SK-N-SH (cell line): ENCODE measurements around the gene TRMO. TPM values are rescaled to one million over a fixed set of nuclear protein-coding genes. Genes with fewer than 3 reads are reported as not detected.

Experiments used
- CTCF ChIA-PET: fragments of 300-600, 350-600 bp; formaldehyde crosslinking; extraction: SDS; loops from one replicate; lab custom pipeline; 2021; lab: Yijun Ruan, JAX
- POLR2A ChIA-PET: fragments of 350-600 bp; sonication (Branson Sonifier 250); formaldehyde crosslinking; extraction: SDS; loops from one replicate; lab custom pipeline; 2020; ENCODE audit warnings: antibody characterized with exemption, inconsistent platforms; lab: Yijun Ruan, JAX
- DNase-seq: peaks from one replicate; pipeline ENCODE4 v3.0.0; 2012
- H2AFZ ChIP-seq: fragments of 200-600 bp; sonication (generic); 2 replicates; pipeline ENCODE4 v1.8.1; 2016; ENCODE audit warnings: antibody characterized with exemption, mild to moderate bottlenecking, low read depth
- H3F3A ChIP-seq: fragments of 200-600 bp; sonication (generic); replicated peaks from 2 replicates; pipeline ENCODE3; 2016; ENCODE audit warnings: antibody characterized with exemption, mild to moderate bottlenecking; ENCODE audit not compliant: insufficient read depth
- H3K27ac ChIP-seq, 2 experiments: fragments of 200-500 bp in 1 of 2; fragments of 200-600 bp in 1 of 2; sonication (Bioruptor generic) in 1 of 2; sonication (generic), shearing (Covaris generic) in 1 of 2; 2 replicates each; pipeline versions ENCODE4 v1.5.1 to v1.6.1; 2014 to 2016; ENCODE audit warnings: low read depth in 2 of 2, inconsistent platforms in 1 of 2, low read length in 1 of 2, mild to moderate bottlenecking in 1 of 2, mixed read lengths in 1 of 2
- H3K27me3 ChIP-seq: fragments of 200-600 bp; sonication (generic), shearing (Covaris generic); 2 replicates; pipeline ENCODE4 v1.6.1; 2016; ENCODE audit warnings: mixed run types; ENCODE audit not compliant: insufficient read depth
- H3K36me3 ChIP-seq, 2 experiments: fragments of 200-500 bp in 1 of 2; fragments of 200-600 bp in 1 of 2; sonication (Bioruptor generic) in 1 of 2; sonication (generic) in 1 of 2; replicated peaks in 1 of 2; 2 replicates each; pipeline versions ENCODE3 to v1.5.1; 2014 to 2016; ENCODE audit warnings: low read length in 1 of 2, mild to moderate bottlenecking in 1 of 2; ENCODE audit not compliant: insufficient read depth in 2 of 2, control insufficient read depth in 1 of 2
- H3K4me1 ChIP-seq, 2 experiments: fragments of 200-500 bp in 1 of 2; fragments of 200-600 bp in 1 of 2; sonication (Bioruptor generic) in 1 of 2; sonication (generic), shearing (Covaris generic) in 1 of 2; 2 replicates each; pipeline versions ENCODE4 v1.5.1 to v1.6.1; 2014 to 2016; ENCODE audit warnings: low read depth in 1 of 2, low read length in 1 of 2, mixed run types in 1 of 2; ENCODE audit not compliant: insufficient read depth in 2 of 2, control insufficient read depth in 1 of 2
- H3K4me2 ChIP-seq: fragments of 200-600 bp; sonication (generic), shearing (Covaris generic); 2 replicates; pipeline ENCODE4 v1.6.1; 2017; ENCODE audit warnings: mixed run types
- H3K4me3 ChIP-seq, 2 experiments: fragments of 200-500 bp in 1 of 2; fragments of 200-600 bp in 1 of 2; sonication (Bioruptor generic) in 1 of 2; sonication (generic), shearing (Covaris generic) in 1 of 2; 2 replicates each; pipeline versions ENCODE4 v1.5.1 to v1.8.1; 2014 to 2016; ENCODE audit warnings: low read depth in 2 of 2, inconsistent platforms in 1 of 2, low read length in 1 of 2, mild to moderate bottlenecking in 1 of 2, mixed read lengths in 1 of 2, moderate library complexity in 1 of 2
- H3K79me2 ChIP-seq: fragments of 200-600 bp; sonication (generic); 2 replicates; pipeline ENCODE4 v1.8.1; 2017; ENCODE audit warnings: mild to moderate bottlenecking; ENCODE audit not compliant: insufficient read depth
- H3K9ac ChIP-seq: fragments of 200-600 bp; sonication (generic); 2 replicates; pipeline ENCODE4 v1.6.1; 2017; ENCODE audit warnings: mixed run types
- H3K9me2 ChIP-seq: fragments of 200-600 bp; sonication (generic); 2 replicates; pipeline ENCODE4 v1.6.1; 2017; ENCODE audit warnings: mixed run types
- H3K9me3 ChIP-seq: fragments of 200-600 bp; sonication (generic); 2 replicates; pipeline ENCODE4 v1.6.1; 2017; ENCODE audit warnings: mixed run types, mild to moderate bottlenecking, moderate library complexity
- H4K20me1 ChIP-seq: fragments of 200-600 bp; sonication (generic); 2 replicates; pipeline ENCODE4 v1.6.1; 2017; ENCODE audit warnings: mild to moderate bottlenecking, mixed run types; ENCODE audit not compliant: insufficient read depth
- EP300 ChIP-seq, 2 experiments: IDR thresholded peaks; 2 replicates each; pipeline versions ENCODE4 v1.4.0 to v1.6.1; 2012; ENCODE audit warnings: borderline replicate concordance in 1 of 2, low read depth in 1 of 2, low read length in 1 of 2
- EZH2phosphoT487 ChIP-seq: fragments of 200-600 bp; sonication (generic); IDR thresholded peaks from 2 replicates; pipeline ENCODE4 v1.6.1; 2017; ENCODE audit warnings: low read depth, mixed run types, mild to moderate bottlenecking, antibody characterized with exemption, moderate library complexity, borderline replicate concordance
- FOSL2 ChIP-seq: IDR thresholded peaks from 2 replicates; pipeline ENCODE4 v1.4.0; 2012; ENCODE audit warnings: low read depth, mild to moderate bottlenecking, moderate library complexity, borderline replicate concordance
- FOXJ3 ChIP-seq: sonication (generic); formaldehyde crosslinking; IDR thresholded peaks from 2 replicates; pipeline ENCODE4 v1.5.1; 2020; ENCODE audit warnings: mild to moderate bottlenecking, missing genetic modification reagents
- GABPA ChIP-seq: IDR thresholded peaks from 2 replicates; pipeline ENCODE4 v1.4.0; 2012; ENCODE audit warnings: low read depth, mild to moderate bottlenecking
- GATA2 ChIP-seq: sonication (generic); formaldehyde crosslinking; IDR thresholded peaks from 2 replicates; pipeline ENCODE4 v1.5.0; 2020; ENCODE audit warnings: mild to moderate bottlenecking, missing genetic modification reagents
- MEF2A ChIP-seq: IDR thresholded peaks from 2 replicates; pipeline ENCODE4 v1.4.0; 2012; ENCODE audit warnings: low read depth, borderline replicate concordance
- NFIC ChIP-seq: IDR thresholded peaks from 2 replicates; pipeline ENCODE4 v1.4.0; 2012; ENCODE audit warnings: borderline replicate concordance
- NRF1 ChIP-seq: IDR thresholded peaks from 2 replicates; pipeline ENCODE4 v1.6.1; 2012; ENCODE audit warnings: low read depth, mild to moderate bottlenecking, low read length
- POLR2AphosphoS5 ChIP-seq: IDR thresholded peaks from 2 replicates; pipeline ENCODE4 v1.6.1; 2012; ENCODE audit warnings: low read depth, low read length
- RAD21 ChIP-seq: IDR thresholded peaks from 2 replicates; pipeline ENCODE4 v1.6.1; 2012; ENCODE audit warnings: mild to moderate bottlenecking, low read length
- RFX5 ChIP-seq: IDR thresholded peaks from 2 replicates; pipeline ENCODE4 v1.6.1; 2012; ENCODE audit warnings: mild to moderate bottlenecking, improper control_type of control experiment, low read length
- RXRA ChIP-seq: IDR thresholded peaks from 2 replicates; pipeline ENCODE4 v1.4.0; 2012; ENCODE audit warnings: low read depth, mild to moderate bottlenecking, borderline replicate concordance
- SIN3A ChIP-seq: IDR thresholded peaks from 2 replicates; pipeline ENCODE4 v1.6.1; 2012; ENCODE audit warnings: low read depth, mild to moderate bottlenecking, low read length, moderate library complexity, borderline replicate concordance
- SMC3 ChIP-seq: IDR thresholded peaks from 2 replicates; pipeline ENCODE4 v1.6.1; 2012; ENCODE audit warnings: low read depth, low read length, improper control_type of control experiment
- YY1 ChIP-seq: IDR thresholded peaks from 2 replicates; pipeline ENCODE4 v1.4.0; 2012; ENCODE audit warnings: low read depth, mild to moderate bottlenecking
- WGBS: methylation state at CpG from one replicate; pipeline ENCODE4 v1.1.6; 2017; ENCODE audit warnings: low lambda C conversion rate; 5-methylcytosine and 5-hydroxymethylcytosine counted together
- polyA plus RNA-seq, 3 experiments: library from polyadenylated mRNA; depleted of rRNA; stranded (reverse); fragments of >200 nt; gene quantifications; 2 replicates each; pipeline ENCODE4 v1.2.3, GENCODE V29; 2012
- TF ChIP-seq, protein P1 (sequence below): fragments of 150-350 bp; IDR thresholded peaks from 2 replicates; pipeline ENCODE4 v1.6.1; 2016; ENCODE audit warnings: mild to moderate bottlenecking, low read depth, low read length
- TF ChIP-seq, protein P2 (sequence below): fragments of 200-600 bp; sonication (generic); IDR thresholded peaks from 2 replicates; pipeline ENCODE4 v1.6.1; 2017; ENCODE audit warnings: antibody characterized with exemption, mild to moderate bottlenecking, moderate library complexity
- TF ChIP-seq, protein P3 (sequence below): IDR thresholded peaks from 2 replicates; pipeline ENCODE4 v1.4.0; 2012; ENCODE audit warnings: low read depth

The TRMO gene
- polyA plus RNA-seq, 1 of the 3 experiments (the other 2 are of a cell fraction), result 8.1 TPM

DNA sequence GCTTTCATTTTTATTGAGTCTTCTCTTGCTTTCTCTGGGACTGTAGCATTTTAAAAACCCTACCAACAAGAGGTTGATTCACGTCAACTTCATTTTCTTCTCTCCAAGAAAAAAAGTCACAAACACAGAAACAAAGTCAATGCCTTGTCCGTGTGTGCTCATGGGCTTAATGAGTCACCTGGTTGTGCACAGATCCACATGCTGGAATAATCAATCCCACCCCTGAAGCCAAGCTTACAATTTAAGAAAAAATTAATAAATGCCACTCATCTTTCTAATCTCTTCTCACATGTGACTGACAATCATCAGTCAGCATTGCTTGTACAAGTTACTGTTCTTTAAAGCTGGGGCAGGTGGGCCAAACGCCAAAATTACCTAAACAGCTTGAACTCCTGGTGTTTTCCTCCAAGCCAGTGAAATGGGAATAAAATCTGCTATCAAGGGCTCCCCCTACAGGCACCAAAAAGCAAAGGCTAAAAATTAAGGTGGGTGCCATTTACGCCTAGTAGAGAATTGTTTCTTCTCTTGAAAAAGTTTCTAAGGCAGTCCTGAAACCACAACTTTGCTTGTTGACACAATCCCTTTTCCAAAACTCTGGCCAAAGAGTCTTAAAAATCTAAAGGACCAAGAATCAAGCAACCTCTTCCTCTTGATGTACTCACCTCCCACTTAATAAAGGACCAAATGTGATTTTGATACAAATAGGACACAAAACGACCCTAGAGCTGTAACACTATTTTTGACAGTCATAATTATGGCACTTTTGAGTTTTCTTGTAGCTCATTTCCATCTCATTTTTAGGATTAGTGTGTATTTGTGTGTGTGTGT is 21.3 kb downstream of the TRMO start:
- Histone ChIP-seq H3K27me3 (no peaks in the 10 kb centered on the region), H3K4me1 (no peaks in the 10 kb centered on the region), H3K9me3 (no peaks in the 10 kb centered on the region), H3K4me3 (no peak overlapping the region; a peak in 1 of 4 replicates), H2AFZ (no peak overlapping the region), H3K79me2 (no peaks in the 10 kb centered on the region), H3K9ac (no peak overlapping the region), H3K36me3 (peaks cover 0 to 8% of the 10 kb centered on the region in 2 experiments), H4K20me1 (no peaks in the 10 kb centered on the region), H3K4me2 (no peak overlapping the region), H3K27ac (no peak overlapping the region), H3F3A (peaks cover 4% of the 10 kb centered on the region), H3K9me2 (no peaks in the 10 kb centered on the region)
- DNase-seq, result peak; percentile 61
- TF ChIP-seq, protein P1, sequence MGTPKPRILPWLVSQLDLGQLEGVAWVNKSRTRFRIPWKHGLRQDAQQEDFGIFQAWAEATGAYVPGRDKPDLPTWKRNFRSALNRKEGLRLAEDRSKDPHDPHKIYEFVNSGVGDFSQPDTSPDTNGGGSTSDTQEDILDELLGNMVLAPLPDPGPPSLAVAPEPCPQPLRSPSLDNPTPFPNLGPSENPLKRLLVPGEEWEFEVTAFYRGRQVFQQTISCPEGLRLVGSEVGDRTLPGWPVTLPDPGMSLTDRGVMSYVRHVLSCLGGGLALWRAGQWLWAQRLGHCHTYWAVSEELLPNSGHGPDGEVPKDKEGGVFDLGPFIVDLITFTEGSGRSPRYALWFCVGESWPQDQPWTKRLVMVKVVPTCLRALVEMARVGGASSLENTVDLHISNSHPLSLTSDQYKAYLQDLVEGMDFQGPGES, result no peak
- TF ChIP-seq, protein P2, sequence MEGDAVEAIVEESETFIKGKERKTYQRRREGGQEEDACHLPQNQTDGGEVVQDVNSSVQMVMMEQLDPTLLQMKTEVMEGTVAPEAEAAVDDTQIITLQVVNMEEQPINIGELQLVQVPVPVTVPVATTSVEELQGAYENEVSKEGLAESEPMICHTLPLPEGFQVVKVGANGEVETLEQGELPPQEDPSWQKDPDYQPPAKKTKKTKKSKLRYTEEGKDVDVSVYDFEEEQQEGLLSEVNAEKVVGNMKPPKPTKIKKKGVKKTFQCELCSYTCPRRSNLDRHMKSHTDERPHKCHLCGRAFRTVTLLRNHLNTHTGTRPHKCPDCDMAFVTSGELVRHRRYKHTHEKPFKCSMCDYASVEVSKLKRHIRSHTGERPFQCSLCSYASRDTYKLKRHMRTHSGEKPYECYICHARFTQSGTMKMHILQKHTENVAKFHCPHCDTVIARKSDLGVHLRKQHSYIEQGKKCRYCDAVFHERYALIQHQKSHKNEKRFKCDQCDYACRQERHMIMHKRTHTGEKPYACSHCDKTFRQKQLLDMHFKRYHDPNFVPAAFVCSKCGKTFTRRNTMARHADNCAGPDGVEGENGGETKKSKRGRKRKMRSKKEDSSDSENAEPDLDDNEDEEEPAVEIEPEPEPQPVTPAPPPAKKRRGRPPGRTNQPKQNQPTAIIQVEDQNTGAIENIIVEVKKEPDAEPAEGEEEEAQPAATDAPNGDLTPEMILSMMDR, result peak; percentile 93
- TF ChIP-seq SMC3 (peak; percentile 57), GATA2 (CRISPR knock-in tag) (no peak), NFIC (no peak), RAD21 (peak; percentile 70), FOSL2 (no peak)
- TF ChIP-seq, protein P3, sequence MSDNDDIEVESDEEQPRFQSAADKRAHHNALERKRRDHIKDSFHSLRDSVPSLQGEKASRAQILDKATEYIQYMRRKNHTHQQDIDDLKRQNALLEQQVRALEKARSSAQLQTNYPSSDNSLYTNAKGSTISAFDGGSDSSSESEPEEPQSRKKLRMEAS, result no peak
- POLR2A ChIA-PET, result no interaction called here
- 39% methylated on average over 5 of the region's 5 CpGs for WGBS
- CTCF ChIA-PET, result interaction anchor here (0.6 to 4.1 kb wide), 40 partner anchors 9 to 431 kb away, joined by 3 to 53 read pairs (median 4); partner anchors contain the start of genes ANP32B, FOXE1 and TRMO

DNA sequence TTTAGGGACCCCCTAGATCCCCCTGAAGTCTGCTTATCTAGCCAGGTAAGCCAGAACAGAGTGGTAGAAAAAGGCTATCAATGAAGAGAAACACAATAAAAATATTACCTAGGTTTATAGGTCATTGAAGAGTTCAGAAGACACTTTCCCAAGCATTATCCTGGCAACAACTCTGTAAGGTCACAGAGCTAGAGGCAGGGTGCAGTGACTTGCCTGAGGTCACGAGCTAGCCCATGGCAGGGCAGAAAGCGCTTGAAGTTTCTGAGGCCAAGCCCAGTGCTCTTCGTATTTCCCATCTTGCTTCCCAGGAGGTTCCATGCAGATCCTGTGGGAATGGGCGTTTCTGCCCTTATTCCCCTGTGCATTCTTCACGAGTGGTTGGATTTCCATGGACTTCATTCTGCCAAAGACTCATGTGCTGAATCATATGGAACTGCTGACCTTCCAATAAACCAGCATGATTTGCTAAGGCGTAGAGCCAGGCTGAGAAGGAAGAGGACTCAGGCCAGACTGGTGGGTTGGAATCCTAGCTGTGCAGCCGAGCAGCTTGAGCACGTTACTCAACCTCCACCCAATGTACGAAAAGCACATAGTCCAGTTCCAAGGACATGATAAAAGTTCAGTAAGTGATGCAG is 22.1 kb downstream of the TRMO start:
- Histone ChIP-seq H3K36me3 (peaks cover 0 to 8% of the 10 kb centered on the region in 2 experiments), H3K9ac (no peak overlapping the region), H3K4me1 (no peaks in the 10 kb centered on the region), H3K27ac (no peak overlapping the region), H3K79me2 (no peaks in the 10 kb centered on the region), H3K4me3 (no peak overlapping the region), H3K27me3 (no peaks in the 10 kb centered on the region), H3K9me2 (no peaks in the 10 kb centered on the region), H4K20me1 (no peaks in the 10 kb centered on the region), H3K4me2 (no peak overlapping the region), H3F3A (peaks cover 4% of the 10 kb centered on the region)
- POLR2A ChIA-PET, result no interaction called here
- CTCF ChIA-PET, result interaction anchor here (0.6 to 4.1 kb wide), 34 partner anchors 9 to 431 kb away, joined by 3 to 53 read pairs (median 4); partner anchors contain the start of genes ANP32B and TRMO
- TF ChIP-seq SIN3A (no peak), RXRA (no peak), FOXJ3 (CRISPR knock-in tag) (no peak), GATA2 (CRISPR knock-in tag) (no peak), POLR2AphosphoS5 (no peak), GABPA (no peak), NRF1 (no peak), NFIC (no peak), MEF2A (no peak), RFX5 (no peak), EZH2phosphoT487 (no peak), EP300 (IDR thresholded peaks at IDR 0.05; ENCODE audit: borderline replicate concordance in 1 of 2, low read depth in 1 of 2, low read length in 1 of 2) (no peak), YY1 (no peak)
- TF ChIP-seq, protein P2, result no peak
- TF ChIP-seq, all 33 proteins: peak for 0
- no peaks in the 10 kb centered on the region for H3K9me3 ChIP-seq
- WGBS, result 96% methylated on average over 9 of the region's 9 CpGs
- no peak overlapping the region for H2AFZ ChIP-seq
- DNase-seq, result no peak
